Endothelial cell of umbilical vein (primary cell): Measurements from ENCODE around the gene DDR1. TPM values are rescaled to one million over a fixed set of nuclear protein-coding genes. Genes with fewer than 3 reads are reported as not detected.

Experiments used
- BruUV-seq: library from RNA; stranded (reverse); fragments of 400-500 nt; replicated peaks from 2 replicates; lab custom pipeline; 2021; lab: Mats Ljungman, UMichigan
- CTCF ChIA-PET: fragments of 300-600, 350-600 bp; sonication (Branson Sonifier 250); formaldehyde crosslinking; loops from one replicate; lab custom pipeline; 2021; ENCODE audit warnings: antibody characterized with exemption, inconsistent platforms; lab: Charles Lee
- POLR2A ChIA-PET: fragments of 300-600, 350-600 bp; sonication (Branson Sonifier 250); formaldehyde crosslinking; loops from one replicate; lab custom pipeline; 2021; ENCODE audit warnings: antibody characterized with exemption, inconsistent platforms; lab: Charles Lee
- DNase-seq: peaks from one replicate; pipeline ENCODE4 v3.0.0-alpha.2; 2011; ENCODE audit warnings: low read depth, low spot score
- FAIRE-seq: peaks from 2 replicates; lab custom pipeline; 2011; peaks lifted over from hg19 to GRCh38; lab: Jason Lieb, UNC
- H2AFZ ChIP-seq: 2 replicates; pipeline ENCODE4 v1.6.0; 2012; ENCODE audit warnings: low read depth, low read length, control low read depth, inconsistent platforms
- H3K27ac ChIP-seq: 2 replicates; pipeline ENCODE4 v1.5.1; 2011; ENCODE audit warnings: low read depth, mild to moderate bottlenecking, control low read depth, low read length, moderate library complexity; ENCODE audit not compliant: insufficient read depth
- H3K27me3 ChIP-seq, 2 experiments: 2 replicates each; pipeline versions ENCODE4 v1.6.0 to v1.6.1; 2011; ENCODE audit warnings: low read length in 2 of 2, mixed read lengths in 1 of 2; ENCODE audit not compliant: control insufficient read depth in 2 of 2, insufficient read depth in 2 of 2
- H3K36me3 ChIP-seq, 2 experiments: 2 replicates in 1 of 2; 3 replicates in 1 of 2; pipeline ENCODE4 v1.5.1; 2011; ENCODE audit warnings: low read length in 2 of 2, mild to moderate bottlenecking in 1 of 2, moderate library complexity in 1 of 2; ENCODE audit not compliant: control insufficient read depth in 2 of 2, insufficient read depth in 2 of 2; ENCODE audit errors: extremely low read depth in 1 of 2
- H3K4me1 ChIP-seq: 3 replicates; pipeline ENCODE4 v1.5.1; 2011; ENCODE audit warnings: mild to moderate bottlenecking, low read length; ENCODE audit not compliant: control insufficient read depth, insufficient read depth; ENCODE audit errors: extremely low read depth
- H3K4me2 ChIP-seq: 2 replicates; pipeline ENCODE4 v1.6.1; 2011; ENCODE audit warnings: low read length, control low read depth, mixed read lengths; ENCODE audit not compliant: insufficient read depth
- H3K4me3 ChIP-seq, 3 experiments: fragments of 200-600 bp in 1 of 3; sonication (generic), shearing (Covaris generic) in 1 of 3; replicated peaks in 1 of 3; 2 replicates each; pipeline ENCODE4 v1.5.1; 2011 to 2016; ENCODE audit warnings: control low read depth in 3 of 3, low read length in 3 of 3, mild to moderate bottlenecking in 2 of 3, inconsistent platforms in 1 of 3, low read depth in 1 of 3, moderate library complexity in 1 of 3; ENCODE audit not compliant: insufficient read depth in 1 of 3
- H3K79me2 ChIP-seq: 2 replicates; pipeline ENCODE4 v1.6.0; 2012; ENCODE audit warnings: low read length, inconsistent platforms; ENCODE audit not compliant: control insufficient read depth, insufficient read depth
- H3K9ac ChIP-seq: replicated peaks from 2 replicates; pipeline ENCODE3; 2011; ENCODE audit warnings: low read length, control low read depth; ENCODE audit not compliant: insufficient read depth; ENCODE audit errors: extremely low read depth
- H3K9me1 ChIP-seq: replicated peaks from 3 replicates; pipeline ENCODE4 v1.6.0; 2011; ENCODE audit warnings: mild to moderate bottlenecking, low read length; ENCODE audit not compliant: control insufficient read depth, insufficient read depth; ENCODE audit errors: extremely low read depth
- H3K9me3 ChIP-seq: replicated peaks from 2 replicates; pipeline ENCODE4 v1.5.1; 2012; ENCODE audit warnings: low read length, inconsistent platforms; ENCODE audit not compliant: control insufficient read depth, insufficient read depth
- H4K20me1 ChIP-seq: replicated peaks from 2 replicates; pipeline ENCODE3; 2011; ENCODE audit warnings: mild to moderate bottlenecking, low read length; ENCODE audit not compliant: control insufficient read depth, insufficient read depth; ENCODE audit errors: extremely low read depth
- EZH2 ChIP-seq: IDR thresholded peaks from 2 replicates; pipeline ENCODE4 v1.6.1; 2012; ENCODE audit warnings: borderline replicate concordance, low read depth, mild to moderate bottlenecking, moderate library complexity, low read length, inconsistent platforms; ENCODE audit not compliant: severe bottlenecking
- FOS ChIP-seq: IDR thresholded peaks from 2 replicates; pipeline ENCODE4 v1.6.1; 2011; ENCODE audit warnings: mild to moderate bottlenecking, low read length, moderate library complexity, borderline replicate concordance; ENCODE audit not compliant: insufficient read depth
- GATA2 ChIP-seq: IDR thresholded peaks from 2 replicates; pipeline ENCODE4 v1.7.0; 2011; ENCODE audit warnings: low read depth, mild to moderate bottlenecking, moderate library complexity, mixed read lengths, low read length; ENCODE audit not compliant: insufficient read length, insufficient read depth
- JUN ChIP-seq: IDR thresholded peaks from 2 replicates; pipeline ENCODE4 v1.6.1; 2011; ENCODE audit warnings: borderline replicate concordance, low read depth; ENCODE audit not compliant: insufficient read length, insufficient read depth
- MYC ChIP-seq: IDR thresholded peaks from one replicate; pipeline ENCODE4 v1.6.1; 2011; ENCODE audit warnings: mild to moderate bottlenecking, low read depth, low read length
- POLR2A ChIP-seq: IDR thresholded peaks from 2 replicates; pipeline ENCODE4 v1.6.1; 2012; ENCODE audit warnings: low read depth, mild to moderate bottlenecking, control low read depth, low read length
- POLR2AphosphoS5 ChIP-seq: IDR thresholded peaks from 2 replicates; pipeline ENCODE4 v1.6.1; 2012; ENCODE audit warnings: low read depth, mild to moderate bottlenecking, control low read depth, low read length, moderate library complexity; ENCODE audit not compliant: insufficient read depth
- dilution Hi-C: fragments of 300-500 bp; cut with MboI; formaldehyde crosslinking; loops from one replicate; pipeline ENCODE4 v1.15.0; 2019; ENCODE audit warnings: low sequenced_read_pairs; ENCODE audit not compliant: extremely low pct_ligation_motif_present
- intact Hi-C: fragments of 100-400 bp; cut with micrococcal nuclease; formaldehyde crosslinking; loops from one replicate; pipeline ENCODE4 v1.10.0; 2022
- polyA plus RNA-seq, 4 experiments: library from polyadenylated mRNA; depleted of rRNA in 3 of 4; stranded (reverse) in 3 of 4; unstranded in 1 of 4; fragments of >200 nt; gene quantifications; 2 replicates each; pipeline versions ENCODE4 v1.2.1 to v1.2.3, GENCODE V29; 2011 to 2012; ENCODE audit warnings: missing spikeins in 1 of 4
- total RNA-seq: library from RNA; stranded (reverse); gene quantifications from 2 replicates; pipeline ENCODE4 v1.2.3, GENCODE V29; 2021
- TF ChIP-seq, protein P1 (sequence below), 2 donors: IDR thresholded peaks; 1 replicate in 1 of 2; 2 replicates in 1 of 2; pipeline ENCODE4 v1.5.1; 2011; ENCODE audit warnings: low read length in 2 of 2, mild to moderate bottlenecking in 2 of 2, moderate library complexity in 2 of 2, control low read depth in 1 of 2, inconsistent platforms in 1 of 2, low read depth in 1 of 2; ENCODE audit not compliant: insufficient read depth in 1 of 2; ENCODE audit errors: extremely low read depth in 1 of 2
- TF ChIP-seq, protein P2 (sequence below): IDR thresholded peaks from 2 replicates; pipeline ENCODE4 v1.6.1; 2011; ENCODE audit not compliant: insufficient read depth, insufficient read length

Gene DDR1
- total and polyA plus RNA-seq, 2 donors (not counting 3 experiments of a cell fraction or from before 2014, with no cell fraction given) = 8.8 to 22.9 TPM

DNA sequence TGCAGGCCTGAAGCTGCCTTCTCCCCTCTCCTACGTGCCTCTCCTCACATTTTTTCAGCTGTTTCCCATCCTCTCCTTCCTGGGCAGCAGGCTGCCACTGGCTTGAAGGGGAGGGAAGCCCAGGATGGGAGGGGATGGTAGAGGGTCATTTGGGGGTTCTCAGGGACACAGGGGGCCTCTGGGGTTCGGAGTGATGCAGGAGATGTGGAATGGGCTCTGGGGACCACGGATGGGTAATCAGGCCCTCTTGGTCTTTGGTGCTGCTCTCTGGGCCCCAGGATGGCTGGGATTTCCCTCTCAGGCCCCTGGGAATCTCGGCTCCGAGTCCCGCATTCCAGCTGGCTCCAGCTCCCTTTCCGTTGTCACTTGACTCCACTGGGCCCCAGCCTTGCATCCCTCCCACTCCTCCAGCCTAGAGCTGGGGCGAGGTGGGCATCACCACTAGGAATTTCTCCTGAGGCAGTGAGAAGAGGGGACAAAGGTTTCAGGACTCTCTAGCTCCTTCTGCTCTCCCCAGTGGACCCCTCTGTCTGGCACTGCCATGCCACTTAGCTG, 2.0 kb upstream of the DDR1 start:
- Histone ChIP-seq H3K79me2 (no peaks in the 10 kb centered on the region), H3K9me3 (no peaks in the 10 kb centered on the region), H3K27ac (no peak overlapping the region), H3K36me3 (no peaks in the 10 kb centered on the region), H3K27me3 (peaks cover 0 to 2% of the 10 kb centered on the region in 2 experiments), H3K4me2 (no peak overlapping the region), H3K4me1 (peaks cover 8% of the 10 kb centered on the region), H3K4me3 (no peak overlapping the region), H3K9me1 (no peaks in the 10 kb centered on the region), H2AFZ (no peak overlapping the region), H4K20me1 (no peaks in the 10 kb centered on the region), H3K9ac (no peak overlapping the region)
- dilution Hi-C loops (loop anchor here (25.0 kb wide), 1 partner anchor 145 kb away; the partner anchor contains the start of genes FLOT1 and IER3), intact Hi-C loops (no loop called here)
- ChIA-PET POLR2A (interaction anchor here (0.6 kb wide), 1 partner anchor 220 kb away, joined by 5 read pairs; no protein-coding TSS in a partner anchor), CTCF (interaction anchor here (0.6 to 7.0 kb wide), 9 partner anchors 31 to 267 kb away, joined by 3 to 36 read pairs (median 3); partner anchors contain the start of gene VARS2)
- no peak for DNase-seq
- TF ChIP-seq EZH2 = no peak
- TF ChIP-seq MYC = no peak
- TF ChIP-seq, protein P1, sequence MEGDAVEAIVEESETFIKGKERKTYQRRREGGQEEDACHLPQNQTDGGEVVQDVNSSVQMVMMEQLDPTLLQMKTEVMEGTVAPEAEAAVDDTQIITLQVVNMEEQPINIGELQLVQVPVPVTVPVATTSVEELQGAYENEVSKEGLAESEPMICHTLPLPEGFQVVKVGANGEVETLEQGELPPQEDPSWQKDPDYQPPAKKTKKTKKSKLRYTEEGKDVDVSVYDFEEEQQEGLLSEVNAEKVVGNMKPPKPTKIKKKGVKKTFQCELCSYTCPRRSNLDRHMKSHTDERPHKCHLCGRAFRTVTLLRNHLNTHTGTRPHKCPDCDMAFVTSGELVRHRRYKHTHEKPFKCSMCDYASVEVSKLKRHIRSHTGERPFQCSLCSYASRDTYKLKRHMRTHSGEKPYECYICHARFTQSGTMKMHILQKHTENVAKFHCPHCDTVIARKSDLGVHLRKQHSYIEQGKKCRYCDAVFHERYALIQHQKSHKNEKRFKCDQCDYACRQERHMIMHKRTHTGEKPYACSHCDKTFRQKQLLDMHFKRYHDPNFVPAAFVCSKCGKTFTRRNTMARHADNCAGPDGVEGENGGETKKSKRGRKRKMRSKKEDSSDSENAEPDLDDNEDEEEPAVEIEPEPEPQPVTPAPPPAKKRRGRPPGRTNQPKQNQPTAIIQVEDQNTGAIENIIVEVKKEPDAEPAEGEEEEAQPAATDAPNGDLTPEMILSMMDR (IDR thresholded peaks at IDR 0.05; ENCODE audit: extremely low read depth in 1 of 2, insufficient read depth in 1 of 2, low read depth in 1 of 2, low read length in 2 of 2) = no peak
- TF ChIP-seq FOS = no peak
- TF ChIP-seq POLR2AphosphoS5 = no peak
- TF ChIP-seq, protein P2, sequence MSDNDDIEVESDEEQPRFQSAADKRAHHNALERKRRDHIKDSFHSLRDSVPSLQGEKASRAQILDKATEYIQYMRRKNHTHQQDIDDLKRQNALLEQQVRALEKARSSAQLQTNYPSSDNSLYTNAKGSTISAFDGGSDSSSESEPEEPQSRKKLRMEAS = no peak
- TF ChIP-seq GATA2 = no peak
- TF ChIP-seq JUN = no peak
- TF ChIP-seq POLR2A = no peak
- no TSS peak for BruUV-seq
- FAIRE-seq = no peak
